ENCODE data around the gene DYSF. TPM values are rescaled to one million over a fixed set of nuclear protein-coding genes. Genes with fewer than 3 reads are reported as not detected.

The DYSF gene
- total RNA-seq, 4 donors from 2014 or later = 4.2 to 26.6 (median 16.2) TPM

DNA sequence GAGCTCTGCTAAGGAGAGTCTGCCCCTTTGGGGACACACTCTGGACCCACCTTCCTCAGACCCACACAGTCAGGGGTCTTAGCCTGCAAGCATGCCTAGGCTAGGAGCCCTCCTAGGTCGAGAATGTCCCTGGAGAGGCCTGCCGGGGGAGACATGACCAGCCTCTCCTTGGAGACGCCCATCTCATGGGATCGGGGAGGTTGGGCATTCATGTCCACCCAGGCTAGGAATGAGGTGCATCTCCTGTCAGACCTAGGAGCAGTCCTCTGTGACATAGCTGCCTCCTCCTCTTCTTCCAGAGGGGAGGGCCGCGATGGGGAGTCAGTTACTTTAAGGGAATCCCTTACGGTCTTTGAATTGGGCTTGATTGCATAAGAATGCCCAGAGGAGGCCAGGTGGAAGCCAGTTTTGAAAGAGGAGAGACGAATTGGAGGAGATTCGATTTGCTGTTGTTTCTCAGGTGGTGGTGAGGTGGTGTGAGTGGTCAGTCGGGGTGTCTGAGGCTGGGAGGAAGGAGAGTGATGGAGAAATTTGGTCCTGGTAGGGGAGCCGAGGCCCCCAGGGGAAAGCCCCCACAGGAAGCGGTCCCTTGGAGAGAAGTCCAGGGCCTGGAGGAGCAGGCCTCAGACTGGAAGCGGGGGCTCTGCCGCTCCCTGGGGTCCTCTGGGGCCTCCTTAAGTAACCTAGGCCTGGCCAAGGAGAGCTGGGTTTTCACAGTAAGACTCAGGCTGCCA lies 241.3 kb downstream of the DYSF start:
- TF ChIP-seq, protein P1, sequence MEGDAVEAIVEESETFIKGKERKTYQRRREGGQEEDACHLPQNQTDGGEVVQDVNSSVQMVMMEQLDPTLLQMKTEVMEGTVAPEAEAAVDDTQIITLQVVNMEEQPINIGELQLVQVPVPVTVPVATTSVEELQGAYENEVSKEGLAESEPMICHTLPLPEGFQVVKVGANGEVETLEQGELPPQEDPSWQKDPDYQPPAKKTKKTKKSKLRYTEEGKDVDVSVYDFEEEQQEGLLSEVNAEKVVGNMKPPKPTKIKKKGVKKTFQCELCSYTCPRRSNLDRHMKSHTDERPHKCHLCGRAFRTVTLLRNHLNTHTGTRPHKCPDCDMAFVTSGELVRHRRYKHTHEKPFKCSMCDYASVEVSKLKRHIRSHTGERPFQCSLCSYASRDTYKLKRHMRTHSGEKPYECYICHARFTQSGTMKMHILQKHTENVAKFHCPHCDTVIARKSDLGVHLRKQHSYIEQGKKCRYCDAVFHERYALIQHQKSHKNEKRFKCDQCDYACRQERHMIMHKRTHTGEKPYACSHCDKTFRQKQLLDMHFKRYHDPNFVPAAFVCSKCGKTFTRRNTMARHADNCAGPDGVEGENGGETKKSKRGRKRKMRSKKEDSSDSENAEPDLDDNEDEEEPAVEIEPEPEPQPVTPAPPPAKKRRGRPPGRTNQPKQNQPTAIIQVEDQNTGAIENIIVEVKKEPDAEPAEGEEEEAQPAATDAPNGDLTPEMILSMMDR (IDR thresholded peaks at IDR 0.05; ENCODE audit: low read depth) = no peak

DNA sequence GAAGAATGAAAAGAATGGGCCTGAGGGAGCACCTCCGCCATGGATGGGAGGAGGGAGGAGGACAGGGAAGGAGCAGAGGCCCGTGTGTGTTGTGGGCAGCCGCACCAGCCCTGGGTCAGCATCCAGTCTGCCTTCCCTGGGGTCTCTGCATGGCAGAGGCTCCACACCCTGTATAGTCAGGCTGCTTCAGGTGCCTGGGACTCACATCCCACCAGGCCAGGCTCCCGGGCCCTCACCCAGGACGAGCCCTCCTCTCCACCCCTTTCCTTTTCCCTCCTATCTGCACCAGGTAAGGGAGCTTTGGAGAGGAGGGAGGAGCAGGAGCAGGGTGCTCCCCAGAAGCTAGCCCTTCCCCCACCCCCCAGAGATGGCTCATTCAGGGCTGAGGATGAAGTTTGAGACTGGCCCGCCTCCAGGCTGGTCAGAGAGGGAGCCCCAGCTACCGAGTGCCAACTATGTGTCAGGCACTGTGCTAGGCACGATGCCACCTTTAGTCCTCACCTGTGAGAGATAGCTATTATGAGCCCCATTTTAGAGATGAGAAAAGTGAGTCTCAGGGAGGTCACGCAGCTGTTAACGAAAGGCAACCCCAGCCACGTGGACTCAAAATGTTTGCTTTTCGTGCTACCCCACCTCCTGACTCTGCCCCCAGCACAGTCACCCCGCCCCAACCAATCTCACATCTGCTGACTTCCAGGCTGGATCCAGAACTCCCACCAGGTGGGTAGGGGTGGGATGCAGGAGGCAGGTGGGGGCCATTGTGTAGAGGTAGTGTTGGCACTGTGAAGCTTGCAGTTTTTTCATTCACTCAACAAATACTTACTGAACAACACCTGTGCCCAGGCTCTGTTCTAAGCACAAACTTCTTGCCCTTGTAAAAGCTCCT lies 242.1 kb downstream of the DYSF start:
- TF ChIP-seq, protein P1 (IDR thresholded peaks at IDR 0.05; ENCODE audit: low read depth) = no peak

DNA sequence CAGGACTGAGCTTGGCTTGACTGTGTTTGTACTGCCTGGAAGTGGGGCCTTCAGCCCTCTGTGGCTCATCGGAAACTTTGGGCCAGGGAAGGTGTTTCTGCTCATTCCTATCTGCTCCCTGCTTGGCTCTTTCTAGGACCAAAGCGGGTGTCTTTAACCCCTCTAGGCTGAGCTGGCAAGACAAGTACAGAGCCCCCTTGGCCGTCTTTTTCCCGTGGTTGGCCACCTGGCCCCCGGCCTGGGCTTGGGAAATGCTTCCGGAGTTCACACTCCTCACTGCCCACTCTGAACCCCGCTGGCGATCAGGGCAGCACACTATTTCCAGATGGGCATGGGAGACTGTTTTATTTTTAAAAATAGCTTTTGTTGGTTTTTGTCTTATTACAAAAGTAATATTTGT lies 243.0 kb downstream of the DYSF start:
- TF ChIP-seq, protein P1 (IDR thresholded peaks at IDR 0.05; ENCODE audit: low read depth) = no peak

DNA sequence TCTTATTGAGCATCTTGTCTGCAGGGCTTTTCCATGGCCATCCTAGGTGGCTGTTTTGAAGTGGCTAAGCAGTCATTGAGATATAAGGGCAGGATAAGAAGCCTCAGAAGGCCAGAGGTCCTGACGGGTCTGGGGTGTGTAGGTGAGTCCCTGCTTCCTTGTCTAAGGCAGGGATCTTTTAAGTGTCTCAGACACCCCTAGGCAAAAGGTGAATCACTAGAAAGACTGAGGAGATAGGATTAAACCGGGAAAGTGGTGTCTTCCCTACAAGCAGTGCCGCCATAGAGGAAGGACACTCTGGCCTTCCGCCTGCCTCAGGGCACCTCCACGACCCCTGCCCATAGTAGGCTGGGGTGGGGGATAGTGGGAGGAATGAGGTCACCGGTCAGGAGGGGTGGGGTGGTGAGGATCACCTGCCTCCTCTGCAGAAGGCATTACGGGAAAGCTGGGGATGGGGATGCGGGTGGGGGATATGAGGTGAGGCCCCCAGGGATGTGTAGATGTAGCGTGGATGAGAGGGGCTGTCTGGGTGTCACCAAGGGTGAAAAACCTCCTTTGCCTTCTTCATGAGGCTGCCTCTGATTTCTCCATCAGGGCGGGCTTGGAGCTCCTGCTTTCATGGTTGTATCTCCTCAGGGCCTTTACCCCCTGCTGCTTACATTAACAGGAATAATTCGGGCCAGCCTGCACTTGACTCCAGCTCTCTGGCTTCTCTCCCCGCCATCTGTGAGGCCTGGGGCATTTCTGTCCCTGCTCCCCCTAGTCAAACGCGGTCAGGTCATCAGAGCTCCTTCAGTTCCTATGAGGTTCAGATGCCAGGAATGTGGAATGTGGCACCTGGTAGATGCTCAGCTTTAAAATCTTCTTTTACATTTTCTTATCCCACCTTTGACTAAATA lies 244.0 kb downstream of the DYSF start:
- TF ChIP-seq, protein P1 (IDR thresholded peaks at IDR 0.05; ENCODE audit: low read depth) = no peak

DNA sequence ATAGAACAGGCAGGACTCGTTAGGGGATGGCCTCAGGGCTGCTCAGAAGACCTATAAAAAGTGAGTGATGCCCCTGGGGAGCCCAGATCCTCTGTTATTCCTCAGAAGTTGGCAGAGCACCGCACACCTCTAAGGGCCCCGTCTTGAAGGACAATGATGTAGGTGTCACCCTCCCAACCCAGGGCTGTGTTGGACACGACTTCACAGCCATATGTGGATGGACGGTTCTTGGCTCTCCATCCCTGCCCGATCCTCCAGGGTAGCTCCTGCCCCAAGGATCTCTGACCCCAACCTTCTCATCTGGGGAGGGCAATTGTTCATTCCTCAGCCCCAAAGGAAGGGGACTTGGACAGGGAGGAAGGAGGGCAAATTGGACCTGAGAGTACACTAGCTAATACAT lies 246.1 kb downstream of the DYSF start:
- TF ChIP-seq, protein P1 (IDR thresholded peaks at IDR 0.05; ENCODE audit: low read depth) = no peak

DNA sequence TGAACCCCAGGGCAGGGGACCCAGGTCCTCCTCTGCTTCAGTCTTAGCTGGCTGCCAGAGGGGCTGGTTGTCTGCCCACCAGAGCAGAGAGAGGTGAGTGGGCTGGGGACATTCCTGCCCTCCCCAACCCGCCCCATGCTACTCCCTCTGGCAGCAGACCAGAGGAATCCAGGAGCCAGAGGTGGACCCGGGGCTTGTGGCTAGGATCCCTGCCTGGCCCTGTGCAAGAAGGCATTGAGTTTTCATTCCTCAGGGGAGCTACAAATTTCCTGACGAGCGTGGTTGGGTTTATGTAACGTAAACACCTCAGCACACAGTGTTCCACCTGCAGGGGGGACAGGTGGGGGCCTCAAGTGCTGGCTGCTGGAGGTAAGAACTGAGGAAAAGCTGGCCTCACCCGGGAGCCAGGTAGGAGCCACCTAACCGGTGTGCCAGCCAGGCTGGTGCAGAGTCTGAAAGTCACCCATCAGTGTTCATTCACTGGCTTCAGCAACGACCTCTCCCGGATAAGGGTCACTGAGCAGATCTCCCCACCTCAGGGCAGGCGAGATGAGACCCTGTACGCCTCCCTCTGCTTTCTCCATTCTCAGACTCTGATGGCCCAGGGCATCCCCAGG lies 246.8 kb downstream of the DYSF start:
- TF ChIP-seq, protein P1 (IDR thresholded peaks at IDR 0.05; ENCODE audit: low read depth) = no peak

All from subcutaneous adipose tissue (tissue), 4 donors.